GM21576 (cell line): ENCODE results near the gene PPP1R37.

ENCODE experiments used
- ATAC-seq: cut with Tn5 transposase; IDR thresholded peaks from one replicate; pipeline ENCODE4 v1.9.1; 2021; ENCODE audit warnings: mild to moderate bottlenecking, moderate library complexity; ENCODE audit not compliant: unreplicated experiment

The PPP1R37 gene

DNA sequence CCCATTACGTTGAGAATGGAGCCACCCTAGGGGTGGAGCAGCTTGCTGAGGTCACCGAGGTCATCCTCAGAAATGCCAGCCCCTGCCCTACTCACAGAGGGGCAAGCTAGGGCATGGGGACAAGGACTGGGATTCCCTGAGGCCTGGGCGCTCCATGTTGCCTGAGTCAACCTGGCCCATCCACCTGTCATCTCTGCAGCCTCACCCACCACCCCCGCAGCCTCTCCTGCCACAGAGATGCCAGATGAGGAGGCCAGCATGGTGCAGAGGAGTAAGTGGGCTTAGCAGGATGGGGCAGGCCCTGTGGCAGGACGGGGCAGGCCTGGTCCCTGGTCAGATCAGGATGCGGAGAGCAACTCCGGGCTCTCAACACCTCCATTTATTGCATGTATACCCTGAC is 58.3 kb downstream of the PPP1R37 start:
- no peak for ATAC-seq

DNA sequence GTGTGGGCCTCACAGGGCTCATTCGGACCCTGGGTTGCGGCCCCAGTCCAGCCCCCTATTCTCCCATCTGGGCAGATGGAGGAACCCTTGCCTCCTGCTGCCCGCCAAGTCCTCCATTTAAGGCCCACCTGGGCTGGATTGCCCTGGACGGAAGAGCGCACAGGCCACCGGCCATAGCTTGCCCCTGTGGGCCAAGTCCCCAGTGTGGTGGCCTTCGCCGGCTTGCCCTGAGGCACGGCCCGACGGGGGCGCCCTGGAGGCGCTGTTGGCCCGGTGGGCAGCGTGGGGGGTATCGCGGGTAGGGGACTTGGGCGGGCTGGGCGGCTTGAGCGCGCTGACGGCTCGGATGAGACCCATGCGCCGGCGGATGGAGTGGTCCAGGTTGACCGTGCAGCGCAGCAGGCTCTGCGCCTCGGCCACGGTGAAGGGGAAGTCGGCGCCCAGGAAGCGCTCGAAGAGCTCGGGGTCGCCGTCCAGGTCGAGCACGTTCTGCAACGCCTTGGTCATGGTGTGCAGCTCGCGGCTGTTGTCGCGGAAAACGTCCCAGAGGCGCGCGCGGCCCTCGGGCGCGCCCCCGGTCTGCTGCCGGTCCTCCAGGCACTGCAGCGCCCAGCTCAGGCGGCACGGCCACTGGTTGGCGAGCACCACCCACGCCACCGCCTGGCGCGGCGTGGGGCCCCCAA is 59.0 kb downstream of the PPP1R37 start:
- ATAC-seq: no peak

DNA sequence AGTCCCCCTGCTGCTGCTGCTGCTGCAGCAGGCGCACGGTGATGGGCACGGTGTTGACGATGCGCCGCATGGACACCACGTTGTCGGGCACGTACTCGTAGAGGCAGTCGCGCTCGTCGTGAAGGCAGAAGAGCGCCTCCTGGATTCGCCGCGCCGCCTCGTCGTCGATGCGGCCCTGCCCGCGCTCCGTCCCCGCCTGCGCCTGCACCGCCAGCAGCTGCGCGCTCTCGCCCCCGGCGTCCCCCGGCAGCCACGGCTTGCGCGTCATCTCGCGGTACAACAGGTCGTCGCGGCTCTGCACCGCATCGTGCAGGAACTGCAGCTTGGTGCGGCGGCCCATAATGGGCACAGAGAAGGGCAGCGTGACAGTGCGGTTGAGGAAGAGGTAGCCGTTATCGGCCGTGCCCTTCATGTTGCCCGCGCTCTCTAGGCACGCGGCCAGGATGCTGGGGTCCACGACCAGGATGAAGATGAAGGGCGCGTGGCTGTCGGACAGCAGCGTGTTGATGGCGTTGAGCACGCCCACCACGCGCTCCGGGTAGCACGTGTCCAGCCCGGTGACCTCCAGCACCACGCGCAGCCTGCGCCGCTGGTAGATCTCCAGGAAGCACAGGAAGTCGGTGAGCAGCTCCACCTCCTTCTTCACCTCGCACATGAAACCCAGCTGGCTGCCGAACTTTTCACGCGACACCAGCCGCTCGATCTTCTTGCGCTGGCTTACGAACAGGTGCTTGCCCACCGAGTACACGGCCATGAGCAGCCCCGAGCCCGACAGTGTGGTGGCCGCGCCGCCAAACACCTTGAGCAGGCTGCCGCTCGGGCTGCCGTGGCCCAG is 59.7 kb downstream of the PPP1R37 start:
- no peak for ATAC-seq

DNA sequence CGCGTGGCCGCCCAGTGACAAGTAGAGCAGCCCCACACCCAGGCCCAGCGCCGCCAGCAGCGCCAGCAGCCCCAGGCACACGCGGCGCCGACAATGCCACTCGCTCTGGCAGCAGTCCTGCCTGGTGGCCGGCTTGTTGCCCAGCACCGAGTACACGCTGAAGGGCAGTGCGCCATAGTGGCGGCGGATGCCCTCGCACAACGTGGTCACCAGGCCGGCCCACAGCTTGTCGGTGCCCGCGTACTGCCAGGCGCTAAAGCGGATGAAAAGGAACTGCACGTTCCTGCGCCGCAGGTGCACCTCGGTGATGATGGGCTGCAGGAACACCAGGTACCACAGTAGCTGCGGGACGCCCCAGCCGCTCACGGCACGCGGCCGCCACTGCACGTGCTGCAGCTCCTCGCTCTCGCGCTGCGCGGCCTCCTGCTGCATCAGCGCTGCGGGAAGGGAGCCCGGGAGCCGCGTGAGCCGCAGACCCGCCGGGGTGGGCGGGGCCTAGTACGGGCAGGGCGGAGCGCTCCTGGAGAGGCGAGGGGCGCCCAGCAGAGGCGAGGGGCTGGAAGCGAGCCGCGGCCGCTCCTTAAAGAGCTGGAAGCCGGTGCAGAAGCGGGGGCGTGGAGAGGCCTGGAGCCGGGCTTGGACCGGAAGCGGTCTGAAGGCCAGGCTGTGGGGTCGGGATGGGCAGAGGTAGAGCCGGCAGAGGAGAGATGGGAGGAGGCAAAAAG is 60.5 kb downstream of the PPP1R37 start:
- no peak for ATAC-seq

DNA sequence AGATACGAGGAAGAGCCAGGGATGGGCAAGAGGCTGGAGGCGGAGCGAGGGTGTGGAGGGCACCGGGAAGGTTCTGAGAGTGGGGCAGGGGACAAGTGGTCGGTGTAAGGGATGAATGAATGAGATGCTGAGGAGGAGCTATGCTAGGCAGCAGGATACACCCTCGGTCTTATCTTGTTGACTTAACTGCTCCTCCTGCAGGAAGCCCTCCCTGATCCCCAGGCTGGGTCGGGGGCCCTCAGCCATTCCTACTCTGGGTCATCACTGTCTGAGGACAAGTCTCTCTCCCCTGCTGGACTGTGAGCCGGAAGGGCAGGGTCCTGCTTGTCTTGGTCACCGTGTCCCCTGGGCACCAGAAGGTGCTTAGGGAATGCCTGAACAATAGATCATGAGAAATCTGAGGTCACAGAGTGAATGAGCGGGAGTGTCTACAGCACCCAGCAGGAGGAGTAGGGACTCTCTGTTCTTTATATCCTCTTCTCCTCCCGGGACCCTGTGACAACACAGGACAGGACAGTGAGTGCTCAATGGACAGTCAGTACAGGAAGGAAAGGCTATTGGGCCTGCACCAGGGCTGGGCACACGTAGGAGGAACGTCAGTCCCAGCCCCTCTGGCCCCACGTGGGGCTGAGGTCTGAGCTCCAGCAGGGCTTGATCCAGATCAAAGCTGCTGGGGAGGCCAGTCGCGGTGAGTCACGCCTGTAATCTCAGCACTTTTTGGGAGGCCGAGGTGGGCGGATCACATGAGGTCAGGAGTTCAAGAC is 61.3 kb downstream of the PPP1R37 start:
- ATAC-seq: no peak

DNA sequence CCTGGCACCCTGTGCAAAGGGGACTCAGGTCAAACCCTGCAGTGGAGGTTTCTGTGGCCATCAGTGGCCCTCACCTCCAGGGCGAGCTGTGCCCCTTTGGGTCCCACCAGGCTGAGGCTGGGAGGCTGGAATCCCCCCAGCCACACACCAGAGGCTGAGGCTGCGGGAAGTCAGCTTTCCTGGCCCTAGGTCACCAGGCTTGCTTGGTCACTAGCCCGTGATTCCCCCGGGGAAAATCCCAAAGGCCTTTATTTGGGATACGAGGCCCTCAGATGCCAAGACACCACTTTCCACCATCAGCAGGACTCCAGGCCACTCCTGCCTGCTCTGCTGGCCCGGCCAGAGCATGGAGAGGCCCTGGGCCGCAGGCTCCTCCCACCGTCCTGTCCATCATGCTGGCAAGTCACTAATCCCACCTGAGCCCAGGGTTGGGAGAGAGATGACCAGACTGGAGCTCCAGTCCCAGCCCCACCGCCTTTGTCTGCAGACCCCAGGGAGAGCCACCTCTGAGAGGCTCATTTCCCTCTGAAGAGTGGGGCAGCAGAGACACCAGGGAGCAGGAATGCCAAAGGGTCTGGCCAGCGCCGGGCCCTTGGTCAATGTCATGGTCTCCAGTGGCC is 63.1 kb downstream of the PPP1R37 start:
- no peak for ATAC-seq

DNA sequence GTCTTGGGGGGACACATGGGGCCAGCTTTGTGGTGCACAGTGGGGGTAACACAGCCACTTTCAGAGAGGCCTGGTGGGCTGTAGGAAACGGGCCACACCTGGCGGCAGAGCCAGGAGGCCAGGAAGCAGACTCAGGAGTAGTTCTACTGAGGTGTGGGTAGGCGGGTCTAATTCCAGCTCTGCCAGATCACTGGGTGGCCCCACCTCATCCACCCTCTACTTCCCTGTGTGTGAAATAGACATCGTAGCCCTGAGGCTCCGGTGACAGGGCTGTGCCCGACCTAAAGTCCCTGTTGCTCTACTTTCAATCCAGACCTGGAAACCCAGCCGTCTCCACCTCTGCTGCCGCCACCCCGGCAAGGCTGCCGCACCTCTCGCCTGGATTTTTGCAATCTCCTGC is 63.8 kb downstream of the PPP1R37 start:
- no peak for ATAC-seq

DNA sequence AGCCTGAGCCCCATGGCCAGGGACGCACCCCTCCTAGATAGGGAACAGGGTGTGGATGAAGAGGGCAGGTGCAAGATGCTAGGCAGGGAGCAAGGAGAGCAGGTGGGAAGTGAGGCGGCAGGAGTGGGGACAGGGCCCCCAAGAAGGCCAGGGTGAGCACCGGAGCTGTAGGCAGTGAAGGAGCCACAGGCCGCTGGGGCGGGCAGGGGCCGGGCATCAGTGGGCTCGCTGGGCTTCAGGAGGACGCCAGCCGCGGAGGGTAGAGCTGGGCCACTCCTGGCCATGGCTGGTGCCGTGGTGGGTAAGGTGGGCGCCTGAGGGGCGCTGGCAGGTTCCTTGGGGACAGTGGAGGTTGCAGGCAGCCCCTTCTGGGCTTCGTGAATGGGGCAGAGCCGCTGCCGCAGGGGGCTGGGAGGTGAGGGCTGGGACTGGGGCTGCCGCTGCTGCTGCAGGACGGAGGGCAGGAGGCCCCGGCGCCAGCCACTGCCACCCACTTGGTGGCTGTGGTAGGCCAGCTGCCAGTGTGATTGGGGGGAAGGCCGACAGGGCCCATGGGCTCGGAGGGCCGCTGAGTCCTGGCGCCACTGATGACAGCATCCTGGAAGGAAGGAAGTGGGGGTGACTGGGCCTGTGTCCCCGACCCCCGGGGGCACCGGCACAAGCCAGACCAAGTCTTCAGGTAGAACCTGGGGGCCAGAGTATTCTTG is 65.7 kb downstream of the PPP1R37 start:
- no peak for ATAC-seq

DNA sequence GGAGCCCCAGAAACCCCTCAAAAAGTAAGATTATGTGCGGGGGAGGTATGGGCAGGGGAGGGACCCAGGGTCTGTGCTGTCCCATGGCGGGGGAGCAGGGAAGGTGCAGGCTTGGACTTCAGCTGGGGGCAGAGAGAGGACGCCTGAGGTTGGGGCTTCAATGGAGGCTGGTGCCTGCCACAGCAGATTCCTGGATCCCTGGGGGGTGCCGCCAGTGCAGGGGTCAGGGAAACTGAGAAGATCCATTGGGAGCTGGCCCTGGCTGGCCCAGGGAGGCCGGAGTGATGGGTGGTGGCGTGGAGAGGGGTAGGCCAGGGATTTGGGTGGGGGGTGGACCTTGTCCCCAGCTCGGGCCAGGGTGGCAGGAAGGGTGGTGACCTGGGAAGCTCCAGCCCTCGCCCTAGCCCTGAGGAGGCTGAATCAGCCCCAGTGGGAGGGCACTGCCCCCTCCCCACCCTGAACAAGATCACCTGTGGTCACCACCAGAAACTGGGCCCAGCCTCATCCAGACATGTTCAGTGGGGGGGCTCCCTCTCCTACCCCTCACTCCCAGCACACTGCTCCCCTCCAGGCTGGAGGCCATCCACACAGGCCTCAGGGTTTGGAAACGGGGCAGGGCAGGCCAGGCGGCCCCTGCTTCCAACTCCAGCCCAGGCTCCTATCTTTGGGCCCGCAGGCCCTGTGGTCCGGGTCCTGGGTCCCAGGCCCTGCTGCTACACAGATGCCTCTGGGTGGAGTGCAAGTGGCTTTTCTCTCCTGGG is 66.4 kb downstream of the PPP1R37 start:
- ATAC-seq: no peak

DNA sequence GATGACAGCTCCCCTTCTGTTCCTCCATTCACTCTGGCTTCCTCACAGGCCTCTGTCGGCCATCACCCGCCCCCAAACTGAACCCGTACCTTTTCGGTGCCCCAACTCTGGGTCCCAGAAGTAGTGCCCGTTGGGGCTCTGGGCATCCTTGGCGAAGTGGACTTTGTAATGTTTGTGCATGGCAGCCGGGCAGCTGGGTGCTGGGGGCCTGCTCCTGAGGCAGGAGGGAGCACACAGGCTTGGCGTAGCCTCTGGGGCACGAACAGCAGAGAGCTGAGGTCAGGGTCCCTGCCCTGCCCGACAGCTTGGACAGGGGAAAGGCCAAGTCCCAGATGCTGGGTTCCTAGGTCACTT is 67.0 kb downstream of the PPP1R37 start:
- ATAC-seq: no peak

DNA sequence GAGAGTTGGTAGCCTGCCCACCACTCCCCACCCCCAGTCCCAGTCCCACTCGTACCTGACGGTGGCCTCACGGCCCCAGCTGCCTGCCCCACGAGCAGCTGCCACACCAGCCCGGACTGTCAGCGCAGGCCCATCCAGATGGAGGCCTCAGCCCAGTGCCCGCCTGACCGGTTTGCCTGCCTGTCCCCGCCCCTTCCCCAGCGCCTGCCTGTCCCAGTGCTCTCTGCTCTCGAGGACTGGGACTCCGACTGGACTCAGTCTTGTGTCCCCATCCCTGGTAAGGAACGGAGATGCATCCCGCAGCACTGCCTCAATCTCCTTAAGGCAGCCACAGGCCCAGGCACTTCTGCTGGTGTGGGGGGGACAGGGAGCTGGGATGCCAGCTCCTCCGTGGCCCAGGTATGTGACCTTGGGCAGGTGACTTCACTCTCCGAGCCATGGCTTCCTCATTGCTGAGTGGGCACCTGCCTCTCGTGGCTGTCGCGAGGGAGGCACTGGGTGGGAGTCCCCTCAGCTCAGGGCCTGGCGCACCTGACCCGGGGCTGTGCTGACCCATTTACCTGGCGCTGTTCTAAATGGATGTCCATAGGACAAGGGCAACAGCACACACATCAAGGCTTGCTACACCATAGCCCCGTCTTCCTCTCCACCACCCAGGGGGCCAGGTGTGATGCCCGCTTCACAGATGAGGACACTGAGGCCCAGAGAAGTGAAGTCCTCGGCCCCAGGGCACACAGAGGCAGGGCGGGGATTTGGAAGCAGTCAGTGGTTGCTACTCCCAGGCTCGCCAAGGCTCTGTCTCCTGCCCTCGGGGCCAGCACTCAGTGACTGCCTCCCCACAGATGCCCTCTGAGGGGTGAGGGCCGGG is 68.1 kb downstream of the PPP1R37 start, which contains the start of gene NKPD1:
NKPD1 (minus strand) TSS at position 113 of the 868 bp plus-strand sequence. CDS start 832 bp downstream, outside the sequence.
- no peak for ATAC-seq

DNA sequence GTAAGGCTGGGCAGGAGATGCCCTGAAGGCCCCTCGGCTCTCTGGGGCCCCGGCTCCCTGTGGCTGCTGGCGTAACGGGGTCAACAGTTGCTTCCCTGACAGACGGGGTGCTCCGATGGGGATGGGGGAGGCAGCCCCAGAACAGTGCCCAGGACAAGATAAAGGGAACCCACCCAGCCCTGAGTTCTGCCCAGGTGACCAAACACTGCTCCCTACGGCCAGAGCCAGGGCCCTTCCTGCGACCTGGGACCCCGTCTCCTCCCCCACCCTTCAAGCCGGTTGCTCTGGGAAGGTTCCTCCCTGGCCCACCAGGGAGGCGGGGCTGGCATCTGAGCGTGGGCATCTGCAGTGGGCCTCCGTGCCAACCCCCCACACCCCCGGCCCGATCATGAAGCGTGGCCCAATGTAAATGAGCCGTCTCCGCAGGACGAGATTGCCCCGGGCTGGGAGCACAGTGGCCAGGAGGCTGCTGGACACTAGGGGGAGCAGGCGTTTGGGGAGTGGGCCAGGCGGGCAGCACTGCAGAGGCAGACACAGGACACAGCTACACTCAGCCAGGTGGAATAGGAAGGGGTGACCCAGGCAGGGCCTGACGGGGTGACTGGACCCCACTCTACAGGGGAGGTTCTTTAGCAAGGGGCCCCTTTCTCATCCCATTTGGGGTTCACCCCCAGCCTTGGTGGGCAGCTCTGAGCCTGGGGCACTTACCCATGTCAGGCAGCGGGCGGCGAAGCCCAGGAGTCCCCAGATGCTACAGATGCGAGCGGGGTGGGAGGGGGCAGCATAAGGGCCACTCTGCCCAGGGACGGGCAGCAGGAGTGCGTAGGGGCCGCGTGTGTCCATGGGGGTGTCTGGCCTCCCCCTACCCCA is 69.0 kb downstream of the PPP1R37 start:
- ATAC-seq: no peak

DNA sequence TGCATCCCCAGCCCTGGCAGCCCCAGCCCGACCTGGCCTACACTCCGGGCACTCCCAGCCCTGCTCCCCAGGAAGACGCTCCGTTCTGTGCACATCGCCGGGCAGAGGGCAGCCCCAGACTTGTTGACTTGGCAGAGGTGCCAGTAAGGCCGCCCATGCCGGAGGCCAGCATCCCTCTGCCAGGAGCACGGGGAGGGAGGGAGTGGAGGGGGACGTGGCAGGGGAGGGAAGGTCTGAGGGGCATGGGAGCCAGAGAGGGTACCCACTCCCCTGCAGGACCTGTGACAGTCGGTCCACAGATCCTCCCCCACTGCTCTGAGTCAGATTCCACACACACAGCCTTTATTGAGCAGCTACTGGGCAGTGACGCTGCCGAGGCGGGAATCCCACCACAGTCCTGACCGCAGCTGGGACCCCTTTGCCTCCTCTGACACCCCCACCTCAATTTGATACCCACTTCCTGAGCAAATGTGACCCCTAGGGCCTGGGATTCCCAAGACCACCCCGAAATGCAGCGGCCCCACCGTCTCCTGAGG is 69.7 kb downstream of the PPP1R37 start:
- ATAC-seq: no peak

DNA sequence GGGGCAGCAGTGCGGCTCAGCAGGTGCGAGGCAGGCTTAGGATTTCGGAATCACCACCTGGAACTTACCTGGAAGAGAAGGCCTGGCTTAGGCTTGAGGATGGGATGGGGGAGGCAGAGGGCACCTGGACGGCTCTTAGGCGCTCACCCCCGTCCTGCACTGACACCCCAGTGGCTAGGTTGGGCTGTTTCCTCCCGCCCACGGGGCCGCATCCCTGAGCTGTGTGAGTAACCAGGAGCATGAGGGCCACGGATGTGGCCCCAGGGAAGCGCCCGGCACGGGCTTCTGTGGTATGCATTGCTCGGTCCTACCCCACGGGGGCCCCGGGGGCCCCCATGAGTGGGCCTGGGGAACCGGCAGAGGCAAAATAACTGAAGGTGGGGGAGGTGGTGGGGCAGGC is 70.2 kb downstream of the PPP1R37 start:
- ATAC-seq: no peak

DNA sequence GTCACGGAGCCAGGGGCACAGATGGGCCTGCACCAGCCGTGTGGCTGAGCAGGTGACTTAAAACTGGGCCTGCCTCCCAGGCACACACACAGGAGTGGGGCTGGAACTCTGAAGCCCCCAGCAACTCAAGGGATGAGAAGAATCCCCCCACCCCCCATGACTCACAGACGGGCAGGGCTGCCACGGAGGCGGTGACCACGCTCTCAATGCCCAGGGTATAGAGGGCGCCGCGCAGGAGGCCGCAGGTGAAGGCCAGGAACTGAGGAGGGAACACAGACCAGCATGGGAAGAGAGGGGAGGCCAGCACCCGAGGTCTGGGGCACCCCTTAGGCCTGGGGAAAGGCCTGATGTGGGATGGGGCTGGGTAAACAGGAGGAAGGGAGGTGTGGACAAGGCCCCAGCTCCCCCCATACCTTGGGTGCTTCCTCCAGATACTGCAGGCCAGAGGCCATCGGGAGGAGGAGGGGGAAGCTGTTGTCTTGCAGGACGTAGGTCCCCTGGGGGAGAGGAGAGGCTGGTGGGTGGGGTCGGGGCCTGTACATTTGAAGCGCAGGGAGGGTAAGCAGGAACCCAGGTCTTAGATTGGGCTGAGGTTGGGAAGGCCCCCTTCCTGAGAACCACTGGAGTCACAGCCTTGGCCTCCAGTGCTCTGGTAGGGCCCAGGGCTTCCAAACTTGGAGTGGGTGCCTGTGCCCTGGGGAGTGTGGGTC is 70.9 kb downstream of the PPP1R37 start:
- no peak for ATAC-seq

DNA sequence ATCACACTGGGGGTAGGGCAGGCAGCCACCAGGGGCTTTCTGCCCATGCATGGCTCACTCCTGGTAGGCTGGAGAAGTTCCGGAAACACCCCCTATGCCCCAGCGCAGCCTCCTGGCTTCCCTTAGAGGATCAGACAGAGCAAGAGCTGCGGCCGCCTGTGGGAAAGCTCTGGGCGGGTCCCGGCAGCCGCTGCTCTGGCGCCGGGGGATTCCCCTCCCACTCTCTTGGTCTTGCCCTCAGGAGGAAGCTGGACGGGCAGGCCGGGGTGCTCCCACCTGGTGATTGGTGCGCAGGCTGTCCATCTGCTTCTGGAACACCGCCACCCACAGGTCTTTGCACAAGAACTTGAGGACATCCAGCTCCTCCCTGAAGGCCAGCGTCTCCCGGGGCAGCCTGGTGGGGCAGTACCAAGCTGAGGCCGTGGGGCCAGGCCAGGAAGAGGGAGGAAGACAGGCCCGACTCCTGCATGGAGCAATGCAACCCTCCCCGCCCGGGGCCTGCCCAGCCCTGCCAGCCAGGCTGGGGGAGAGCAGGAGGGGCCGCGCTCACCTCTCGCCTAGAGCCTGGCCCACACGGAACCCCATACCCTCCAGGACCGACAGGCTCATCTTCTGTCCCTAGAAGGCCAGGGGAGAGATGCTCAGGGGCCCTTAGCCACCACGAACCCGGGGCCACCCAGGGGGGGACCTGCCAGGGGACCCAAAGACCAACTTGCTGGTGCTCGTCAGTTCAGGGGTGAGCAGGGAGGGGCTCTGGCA is 71.8 kb downstream of the PPP1R37 start:
- ATAC-seq: peak; percentile 63
